Measurements from ENCODE around the gene SELENOI. TPM values are rescaled to one million over a fixed set of nuclear protein-coding genes. Genes with fewer than 3 reads are reported as not detected.
"Not testable (repeated sequence)": the region's sequence is repeated elsewhere in the genome, so short reads cannot be mapped to it uniquely, and the experiment has no call there.

The SELENOI gene
- total RNA-seq, 2 experiments from 2014 or later = 31.9 to 34.2 TPM

DNA sequence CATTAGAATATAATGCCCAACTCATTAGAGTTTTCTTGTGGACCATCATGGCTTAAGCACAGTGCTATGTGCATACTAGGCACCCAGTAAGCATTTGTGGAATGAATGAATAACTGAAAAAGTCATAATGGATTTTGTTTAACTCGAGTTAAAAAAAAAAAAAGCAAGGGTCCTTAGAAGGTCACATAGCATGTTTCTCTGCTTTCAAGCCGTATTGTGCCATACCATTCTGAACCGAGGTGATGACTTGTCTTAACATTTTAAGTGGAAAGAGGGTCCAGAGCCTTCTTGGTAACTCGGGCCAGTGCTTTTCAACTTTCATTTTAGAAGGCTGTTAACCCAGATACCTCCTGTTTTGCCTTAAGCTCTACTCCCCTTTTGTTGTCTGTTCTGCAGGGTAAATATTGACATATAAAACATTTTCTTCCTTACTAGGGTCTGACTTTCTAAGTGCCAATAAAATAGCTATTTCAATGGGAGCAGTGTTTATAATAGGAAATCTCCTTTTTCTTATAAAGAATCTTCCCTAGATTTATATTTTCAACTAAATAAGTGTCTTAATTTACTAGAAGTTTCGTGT is 1.4 kb downstream of the SELENOI start:
- no peak for DNase-seq
- H3K9me3 Mint-ChIP-seq = no peaks in the 10 kb centered on the region
- H3K36me3 Mint-ChIP-seq = peaks cover 14% of the 10 kb centered on the region
- peak overlapping the region; percentile 94 for H3K27ac Mint-ChIP-seq
- peaks cover 41% of the 10 kb centered on the region for H3K4me1 Mint-ChIP-seq (ENCODE audit: low read depth)
- no peaks in the 10 kb centered on the region for H3K27me3 Mint-ChIP-seq
- intact Hi-C loops (cut with micrococcal nuclease) = loop anchor here (2.0 to 5.0 kb wide), 2 partner anchors 13 to 1305 kb away; partner anchors contain the start of gene EFR3B
- ChIA-PET CTCF (interaction anchor here (0.6 to 1.3 kb wide), 2 partner anchors 103 to 154 kb away, joined by 3 to 7 read pairs; partner anchors contain the start of genes HADHA and HADHB), POLR2A (interaction anchor here (0.8 to 3.7 kb wide), 5 partner anchors 9 to 313 kb away, joined by 3 to 34 read pairs (median 4); partner anchors contain the start of genes HADHA, HADHB and RAB10)
- peak overlapping the region; percentile 93 for H3K4me3 Mint-ChIP-seq

DNA sequence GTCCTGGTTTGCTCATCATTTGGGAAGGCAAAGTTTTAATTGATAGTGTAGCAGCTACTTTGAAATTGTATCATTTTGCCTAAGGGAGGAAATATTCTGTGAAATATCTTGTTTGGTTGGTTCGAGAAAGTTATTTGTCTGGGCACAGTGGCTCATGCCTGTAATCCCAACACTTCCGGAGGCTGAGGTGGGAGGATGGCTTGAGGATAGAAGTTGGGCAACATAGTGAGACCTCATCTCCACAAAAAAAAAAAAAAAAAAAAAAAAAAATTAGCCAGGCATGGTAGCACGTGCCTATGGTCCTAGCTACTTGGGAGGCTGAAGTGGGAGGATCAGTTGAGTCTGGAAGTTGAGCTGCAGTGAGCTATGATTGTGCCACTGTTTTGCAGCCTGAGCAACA is 3.7 kb downstream of the SELENOI start:
- Mint-ChIP-seq H3K27me3 (no peaks in the 10 kb centered on the region), H3K4me1 (ENCODE audit: low read depth) (peaks cover 44% of the 10 kb centered on the region), H3K27ac (no peak overlapping the region), H3K9me3 (no peaks in the 10 kb centered on the region), H3K36me3 (peaks cover 20% of the 10 kb centered on the region), H3K4me3 (no peak overlapping the region)
- ChIA-PET POLR2A (no interaction called here), CTCF (no interaction called here)
- intact Hi-C loops (cut with micrococcal nuclease) = loop anchor here (5.0 kb wide), 1 partner anchor 1307 kb away; the partner anchor contains the start of gene EFR3B
- DNase-seq = no peak

DNA sequence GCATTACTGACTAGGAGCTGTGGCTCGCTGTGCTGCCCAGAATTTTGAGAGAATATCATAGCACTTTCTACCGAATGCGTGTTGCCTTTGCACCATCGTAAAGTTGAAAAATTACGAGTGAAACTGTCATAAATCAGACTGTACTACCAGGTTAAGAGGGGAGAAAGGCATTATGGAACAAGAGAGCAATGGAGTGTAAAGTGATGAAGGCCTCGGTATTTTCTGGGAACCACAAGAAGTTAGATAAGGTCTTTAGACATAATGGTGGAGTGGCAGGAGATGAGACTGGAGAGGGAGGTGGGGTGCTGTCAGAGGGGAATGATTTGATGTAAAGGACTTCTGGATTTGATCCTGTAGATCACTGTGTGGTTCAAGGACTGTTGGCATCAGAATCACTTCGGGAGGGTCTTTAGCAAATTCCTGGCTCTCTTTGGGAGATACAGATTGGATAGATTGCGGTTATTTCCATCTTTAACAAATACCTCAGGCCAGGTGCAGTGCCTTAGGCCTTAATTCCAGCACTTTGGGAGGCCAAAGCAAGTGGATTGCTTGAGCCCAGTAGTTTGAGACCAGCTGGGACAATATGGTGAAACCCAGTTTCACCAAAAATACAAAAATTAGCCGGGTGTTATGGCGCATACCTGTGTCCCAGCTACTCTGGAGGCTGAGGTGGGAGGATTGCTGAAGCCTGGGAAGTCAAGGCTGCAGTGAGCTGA is 5.6 kb downstream of the SELENOI start:
- Mint-ChIP-seq H3K27me3 (no peaks in the 10 kb centered on the region), H3K27ac (no peak overlapping the region), H3K36me3 (peaks cover 22% of the 10 kb centered on the region), H3K9me3 (no peaks in the 10 kb centered on the region), H3K4me1 (ENCODE audit: low read depth) (peaks cover 59% of the 10 kb centered on the region), H3K4me3 (no peak overlapping the region)
- DNase-seq = no peak
- intact Hi-C loops (cut with micrococcal nuclease) = no loop called here
- POLR2A ChIA-PET = no interaction called here
- CTCF ChIA-PET = no interaction called here

DNA sequence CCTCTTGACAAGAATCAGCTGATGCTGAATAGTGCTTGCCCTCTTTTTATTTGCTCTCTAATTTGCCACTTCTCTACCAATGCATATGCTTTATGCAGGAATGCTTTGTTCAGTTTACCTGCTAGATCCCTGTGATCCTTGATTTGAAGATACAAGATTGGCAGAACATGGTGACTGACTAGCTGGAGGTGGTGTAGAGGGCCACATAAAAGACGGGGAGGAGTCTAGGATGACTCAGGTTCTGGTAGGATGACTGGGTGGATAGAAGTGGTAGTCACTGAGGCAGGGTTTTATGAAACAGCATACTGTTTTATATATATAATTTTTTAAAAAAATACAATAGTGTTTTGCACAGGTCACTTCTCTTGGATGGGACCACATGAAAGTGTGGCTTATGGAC is 6.9 kb downstream of the SELENOI start:
- POLR2A ChIA-PET = interaction anchor here (0.6 to 1.8 kb wide), 3 partner anchors 8 to 390 kb away, joined by 3 read pairs; no protein-coding TSS in a partner anchor
- CTCF ChIA-PET = interaction anchor here (0.6 kb wide), 1 partner anchor 579 kb away, joined by 3 read pairs; no protein-coding TSS in a partner anchor

DNA sequence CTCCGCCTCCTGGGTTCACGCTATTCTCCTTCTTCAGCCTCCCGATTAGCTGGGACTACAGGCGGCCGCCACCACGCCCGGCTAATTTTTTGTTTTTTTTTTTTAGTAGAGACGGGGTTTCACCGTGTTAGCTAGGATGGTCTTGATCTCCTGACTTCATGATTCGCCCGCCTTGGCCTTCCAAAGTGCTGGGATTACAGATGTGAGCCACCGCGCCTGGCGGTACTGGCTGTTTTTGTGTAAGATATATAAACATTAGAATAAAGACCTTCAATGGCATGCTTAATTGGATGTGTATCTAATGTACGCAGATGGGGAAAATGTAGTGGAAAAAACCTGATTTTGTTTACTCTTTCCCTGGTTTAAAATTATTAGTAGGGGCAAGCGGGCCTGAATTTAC is 8.5 kb downstream of the SELENOI start:
- DNase-seq; H3K4me3 Mint-ChIP-seq; H3K27ac Mint-ChIP-seq; intact Hi-C loops (cut with micrococcal nuclease); H3K27me3 Mint-ChIP-seq; H3K9me3 Mint-ChIP-seq; CTCF ChIA-PET: not testable (repeated sequence)
- H3K36me3 Mint-ChIP-seq = peaks cover 14% of the 10 kb centered on the region
- peaks cover 66% of the 10 kb centered on the region for H3K4me1 Mint-ChIP-seq (ENCODE audit: low read depth)
- POLR2A ChIA-PET = interaction anchor here (1.8 kb wide), 1 partner anchor 9 kb away, joined by 3 read pairs; no protein-coding TSS in a partner anchor

More for the DNA sequence above, 6.9 kb downstream of the SELENOI start:
- H3K27ac Mint-ChIP-seq = no peak overlapping the region
- H3K36me3 Mint-ChIP-seq = peaks cover 14% of the 10 kb centered on the region
- intact Hi-C loops (cut with micrococcal nuclease) = no loop called here
- H3K27me3 Mint-ChIP-seq = no peaks in the 10 kb centered on the region
- no peak overlapping the region for H3K4me3 Mint-ChIP-seq
- no peaks in the 10 kb centered on the region for H3K9me3 Mint-ChIP-seq
- peaks cover 64% of the 10 kb centered on the region for H3K4me1 Mint-ChIP-seq (ENCODE audit: low read depth)
- peak; percentile 63 for DNase-seq

DNA sequence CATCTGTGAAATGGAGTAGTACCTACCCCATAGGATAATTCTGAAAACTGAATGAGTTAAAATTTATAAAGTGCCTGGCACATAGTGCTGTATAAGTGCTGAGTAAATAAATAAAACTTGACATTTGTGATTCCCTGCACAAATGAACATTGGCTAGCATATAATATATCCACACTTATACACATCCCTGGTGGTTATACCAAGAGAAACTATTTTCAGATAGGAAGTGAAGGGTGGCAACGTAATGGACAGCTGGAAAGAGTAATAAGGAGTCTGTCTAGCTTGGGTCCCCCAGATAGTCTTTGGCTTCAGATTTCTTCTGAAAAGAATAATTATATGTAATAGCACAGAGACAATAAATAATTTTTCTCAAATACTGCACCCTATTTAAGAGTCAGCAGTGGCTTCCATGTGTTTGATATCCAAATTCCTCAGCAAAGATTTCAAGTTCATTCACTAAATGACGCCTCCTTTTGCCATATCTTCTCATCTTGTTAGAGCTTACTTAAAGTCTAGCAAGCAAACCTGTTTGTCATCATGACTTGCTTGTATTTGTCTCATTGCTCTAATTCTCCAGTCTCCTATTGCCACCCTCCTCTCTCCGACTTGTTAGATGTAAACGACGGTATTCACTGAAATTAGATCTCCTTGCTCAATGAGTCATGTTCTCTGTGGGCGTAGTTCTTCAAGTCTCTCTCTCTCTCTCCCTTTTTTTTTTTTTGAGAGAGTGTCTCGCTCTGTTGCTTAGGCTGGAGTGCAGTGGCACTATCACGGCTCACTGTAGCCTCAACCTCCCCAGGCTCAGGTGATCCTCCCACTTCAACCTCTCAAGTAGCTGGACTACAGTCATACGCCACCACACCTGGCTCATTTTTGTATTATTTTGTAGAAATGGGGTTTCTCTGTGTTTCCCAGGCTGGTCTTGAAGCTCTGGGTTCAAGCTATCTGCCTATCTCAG is 9.4 kb downstream of the SELENOI start:
- intact Hi-C loops (cut with micrococcal nuclease) = no loop called here
- DNase-seq = no peak
- no peaks in the 10 kb centered on the region for H3K27me3 Mint-ChIP-seq
- no peak overlapping the region for H3K27ac Mint-ChIP-seq
- H3K4me1 Mint-ChIP-seq (ENCODE audit: low read depth) = peaks cover 70% of the 10 kb centered on the region
- no peak overlapping the region for H3K4me3 Mint-ChIP-seq
- peaks cover 14% of the 10 kb centered on the region for H3K36me3 Mint-ChIP-seq
- ChIA-PET POLR2A (interaction anchor here (2.6 kb wide), 1 partner anchor 9 kb away, joined by 14 read pairs; the partner anchor contains the start of genes ADGRF3 and SELENOI), CTCF (no interaction called here)
- H3K9me3 Mint-ChIP-seq = no peaks in the 10 kb centered on the region

DNA sequence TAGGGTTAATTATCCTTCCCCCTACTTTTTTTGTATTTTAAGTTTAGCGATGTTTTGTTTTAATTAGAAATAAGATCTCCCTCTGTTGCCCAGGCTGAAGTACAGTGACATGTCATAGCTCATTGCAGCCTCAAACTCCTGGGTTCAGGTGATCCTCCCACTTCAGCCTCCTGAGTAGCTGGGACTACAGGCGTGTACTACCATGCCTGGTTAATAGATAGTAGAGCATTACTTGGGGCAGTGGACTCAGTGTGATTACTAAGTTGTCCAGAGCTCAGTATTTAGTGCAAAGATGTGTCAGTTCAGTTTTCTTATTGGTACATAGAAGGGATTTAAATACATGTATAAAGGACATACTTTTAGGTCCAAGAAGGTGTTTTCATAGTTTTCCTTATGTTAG is 10.2 kb downstream of the SELENOI start:
- ChIA-PET POLR2A (interaction anchor here (2.6 kb wide), 1 partner anchor 10 kb away, joined by 14 read pairs; the partner anchor contains the start of genes ADGRF3 and SELENOI), CTCF (no interaction called here)
- Mint-ChIP-seq H3K4me3 (no peak overlapping the region), H3K27ac (no peak overlapping the region), H3K9me3 (no peaks in the 10 kb centered on the region), H3K36me3 (peaks cover 14% of the 10 kb centered on the region), H3K27me3 (no peaks in the 10 kb centered on the region), H3K4me1 (ENCODE audit: low read depth) (peaks cover 70% of the 10 kb centered on the region)
- no peak for DNase-seq
- intact Hi-C loops (cut with micrococcal nuclease) = no loop called here

DNA sequence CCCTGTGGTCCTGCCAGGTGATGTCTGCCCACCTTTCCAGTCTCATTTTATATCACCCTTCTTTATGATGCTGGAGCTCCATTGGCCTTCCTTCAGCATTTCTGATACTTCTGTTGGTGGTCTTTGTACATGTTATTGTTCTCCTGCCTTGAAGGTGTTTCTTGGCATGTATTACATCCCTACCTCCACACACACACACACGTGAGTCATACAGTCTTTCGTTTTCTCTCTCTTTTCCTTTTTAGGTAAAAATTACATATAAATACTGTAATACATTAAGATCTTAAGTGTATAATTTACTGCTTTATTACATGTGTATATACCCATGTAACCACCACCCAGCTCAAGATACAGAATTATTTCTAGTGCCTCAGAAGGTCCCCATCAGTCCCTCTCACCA is 10.8 kb downstream of the SELENOI start:
- no peak overlapping the region for H3K4me3 Mint-ChIP-seq
- ChIA-PET CTCF (no interaction called here), POLR2A (interaction anchor here (0.6 to 2.6 kb wide), 2 partner anchors 10 to 31 kb away, joined by 3 to 14 read pairs; partner anchors contain the start of genes ADGRF3 and SELENOI)
- H3K4me1 Mint-ChIP-seq (ENCODE audit: low read depth) = peaks cover 71% of the 10 kb centered on the region
- H3K9me3 Mint-ChIP-seq = no peaks in the 10 kb centered on the region
- peaks cover 14% of the 10 kb centered on the region for H3K36me3 Mint-ChIP-seq
- DNase-seq = no peak
- intact Hi-C loops (cut with micrococcal nuclease) = no loop called here
- no peaks in the 10 kb centered on the region for H3K27me3 Mint-ChIP-seq
- H3K27ac Mint-ChIP-seq = no peak overlapping the region

DNA sequence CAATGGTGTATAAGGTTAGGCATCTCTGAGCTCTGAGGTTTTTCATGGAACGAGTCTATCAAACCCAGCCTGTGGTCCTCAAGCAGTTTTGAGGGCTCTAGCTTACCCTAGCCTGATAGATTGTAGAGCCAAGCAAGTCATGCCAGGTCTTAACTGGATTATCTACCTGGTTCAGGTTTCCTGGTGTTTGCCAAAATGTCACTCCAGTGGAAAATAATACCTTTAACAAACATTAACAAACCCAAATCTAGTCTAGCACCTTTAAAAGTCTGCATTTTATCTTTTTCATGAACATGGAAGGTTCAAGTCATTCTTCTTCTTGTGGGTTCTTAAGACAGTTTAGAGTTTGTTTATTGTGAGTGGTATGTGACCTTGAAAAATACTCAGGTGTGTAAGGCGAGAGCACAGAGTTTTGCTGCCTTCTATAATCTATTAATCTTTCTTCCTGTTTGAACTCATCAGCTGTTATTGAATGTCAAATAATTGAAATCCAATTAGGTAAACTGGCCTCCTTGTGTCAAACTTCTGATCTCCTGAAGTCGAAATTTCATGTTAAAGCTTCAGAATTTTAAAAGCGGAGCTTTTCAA is 14.0 kb downstream of the SELENOI start:
- Mint-ChIP-seq H3K9me3 (no peaks in the 10 kb centered on the region), H3K4me3 (no peak overlapping the region), H3K36me3 (peaks cover 9% of the 10 kb centered on the region), H3K27me3 (no peaks in the 10 kb centered on the region), H3K4me1 (ENCODE audit: low read depth) (peaks cover 65% of the 10 kb centered on the region), H3K27ac (no peak overlapping the region)
- no peak for DNase-seq
- CTCF ChIA-PET = no interaction called here
- intact Hi-C loops (cut with micrococcal nuclease) = loop anchor here (2.0 kb wide), 1 partner anchor 13 kb away; the partner anchor contains the start of genes ADGRF3 and SELENOI
- POLR2A ChIA-PET = interaction anchor here (0.7 kb wide), 1 partner anchor 14 kb away, joined by 3 read pairs; no protein-coding TSS in a partner anchor

DNA sequence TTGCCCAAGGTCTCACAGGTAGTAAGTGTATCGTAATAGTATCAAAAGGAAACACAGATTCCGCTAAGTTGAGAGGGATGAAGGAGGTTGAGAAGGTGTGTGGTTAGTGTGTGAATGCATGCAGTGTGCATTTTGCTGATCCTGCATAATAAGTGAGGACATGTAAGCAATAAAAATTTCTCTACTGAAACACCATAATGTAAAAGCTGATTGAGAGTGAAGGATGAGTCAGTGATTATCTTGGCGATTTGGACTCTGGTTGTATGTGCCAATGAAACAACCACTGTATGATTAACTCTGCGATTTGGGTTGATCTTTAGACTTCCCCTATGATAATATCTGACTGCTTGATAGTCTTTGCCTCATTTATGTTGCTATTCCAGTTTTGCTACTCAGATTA is 17.4 kb downstream of the SELENOI start:
- Mint-ChIP-seq H3K36me3 (peaks cover 16% of the 10 kb centered on the region), H3K4me1 (ENCODE audit: low read depth) (peaks cover 39% of the 10 kb centered on the region), H3K27me3 (no peaks in the 10 kb centered on the region), H3K4me3 (no peak overlapping the region), H3K27ac (no peak overlapping the region), H3K9me3 (no peaks in the 10 kb centered on the region)
- ChIA-PET CTCF (interaction anchor here (1.0 kb wide), 1 partner anchor 215 kb away, joined by 3 read pairs; no protein-coding TSS in a partner anchor), POLR2A (interaction anchor here (1.1 kb wide), 1 partner anchor 16 kb away, joined by 3 read pairs; the partner anchor contains the start of gene ADGRF3)
- intact Hi-C loops (cut with micrococcal nuclease) = no loop called here
- no peak for DNase-seq

DNA sequence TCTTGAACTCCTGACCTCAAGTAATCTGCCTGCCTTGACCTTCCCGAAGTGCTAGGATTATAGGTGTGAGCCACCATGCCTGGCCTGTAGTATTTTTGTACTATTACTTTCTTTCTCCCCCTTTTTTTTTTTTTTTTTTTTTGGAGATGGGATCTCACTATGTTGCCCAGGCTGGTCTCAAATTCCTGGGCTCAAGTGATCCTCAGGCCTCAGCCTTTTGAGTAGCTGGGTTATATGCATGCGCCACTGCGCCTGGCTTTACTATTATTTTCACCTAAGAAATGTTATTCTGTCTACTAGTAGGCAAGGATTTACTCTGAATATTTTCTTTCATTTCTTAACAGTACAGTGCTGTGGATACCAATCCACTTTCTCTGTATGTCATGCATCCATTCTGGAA is 18.0 kb downstream of the SELENOI start:
- intact Hi-C loops (cut with micrococcal nuclease) = no loop called here
- Mint-ChIP-seq H3K36me3 (peaks cover 14% of the 10 kb centered on the region), H3K27me3 (no peaks in the 10 kb centered on the region), H3K27ac (no peak overlapping the region), H3K4me1 (ENCODE audit: low read depth) (peaks cover 34% of the 10 kb centered on the region), H3K9me3 (no peaks in the 10 kb centered on the region), H3K4me3 (no peak overlapping the region)
- ChIA-PET CTCF (interaction anchor here (1.5 kb wide), 1 partner anchor 214 kb away, joined by 3 read pairs; no protein-coding TSS in a partner anchor), POLR2A (interaction anchor here (1.1 kb wide), 1 partner anchor 17 kb away, joined by 3 read pairs; the partner anchor contains the start of gene ADGRF3)
- DNase-seq = no peak
